Hepatocyte (in vitro differentiated cells): ENCODE data around the gene MRPL9.

ENCODE experiments used
- EZH2 ChIP-seq: fragments of 200-600 bp; sonication (generic); IDR thresholded peaks from 2 replicates; pipeline ENCODE4 v1.6.1; 2016; ENCODE audit warnings: antibody characterized with exemption, mild to moderate bottlenecking, borderline replicate concordance
- TF ChIP-seq, protein P1 (sequence below): fragments of 200-600 bp; sonication (generic); IDR thresholded peaks from 2 replicates; pipeline ENCODE4 v1.5.1; 2016; ENCODE audit warnings: antibody characterized with exemption, mild to moderate bottlenecking; ENCODE audit not compliant: poor library complexity

DNA sequence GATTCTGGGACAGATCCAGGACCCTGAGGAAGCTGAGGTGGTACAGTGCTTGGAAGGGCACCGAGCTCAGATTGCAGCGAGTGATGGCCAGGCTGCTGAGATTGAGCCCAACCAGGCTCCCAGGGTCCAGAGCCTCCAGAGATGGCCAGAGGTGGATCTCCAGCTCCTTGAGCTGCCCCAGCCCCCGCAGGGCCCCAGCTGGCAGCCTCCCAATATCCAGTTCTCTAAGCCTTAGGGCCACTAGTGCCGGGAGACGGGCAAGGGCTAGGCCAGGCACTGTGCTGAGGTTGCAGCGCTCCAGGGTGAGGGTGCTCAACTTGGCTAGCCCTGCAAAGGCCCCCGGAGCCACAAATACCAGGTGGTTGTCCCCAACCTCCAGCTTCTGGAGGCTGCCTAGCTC, 38.5 kb upstream of the MRPL9 start:
- no peak for TF ChIP-seq EZH2
- TF ChIP-seq, protein P1, sequence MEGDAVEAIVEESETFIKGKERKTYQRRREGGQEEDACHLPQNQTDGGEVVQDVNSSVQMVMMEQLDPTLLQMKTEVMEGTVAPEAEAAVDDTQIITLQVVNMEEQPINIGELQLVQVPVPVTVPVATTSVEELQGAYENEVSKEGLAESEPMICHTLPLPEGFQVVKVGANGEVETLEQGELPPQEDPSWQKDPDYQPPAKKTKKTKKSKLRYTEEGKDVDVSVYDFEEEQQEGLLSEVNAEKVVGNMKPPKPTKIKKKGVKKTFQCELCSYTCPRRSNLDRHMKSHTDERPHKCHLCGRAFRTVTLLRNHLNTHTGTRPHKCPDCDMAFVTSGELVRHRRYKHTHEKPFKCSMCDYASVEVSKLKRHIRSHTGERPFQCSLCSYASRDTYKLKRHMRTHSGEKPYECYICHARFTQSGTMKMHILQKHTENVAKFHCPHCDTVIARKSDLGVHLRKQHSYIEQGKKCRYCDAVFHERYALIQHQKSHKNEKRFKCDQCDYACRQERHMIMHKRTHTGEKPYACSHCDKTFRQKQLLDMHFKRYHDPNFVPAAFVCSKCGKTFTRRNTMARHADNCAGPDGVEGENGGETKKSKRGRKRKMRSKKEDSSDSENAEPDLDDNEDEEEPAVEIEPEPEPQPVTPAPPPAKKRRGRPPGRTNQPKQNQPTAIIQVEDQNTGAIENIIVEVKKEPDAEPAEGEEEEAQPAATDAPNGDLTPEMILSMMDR: no peak
